Tibial nerve (tissue), 4 donors: ENCODE results near the gene NEBL. TPM values are rescaled to one million over a fixed set of nuclear protein-coding genes. Genes with fewer than 3 reads are reported as not detected.

Source experiments
- DNase-seq, 2 donors: peaks; one replicate each; pipeline ENCODE4 v3.0.0-alpha.2; 2019; ENCODE audit warnings: low spot score in 2 of 2
- H3K27ac ChIP-seq, 4 donors: fragments of 200-600 bp; sonication (generic) in 3 of 4; one replicate each; pipeline ENCODE4 v1.5.1; 2017 to 2019; ENCODE audit warnings: mild to moderate bottlenecking in 1 of 4
- H3K27me3 ChIP-seq, 2 donors: fragments of 200-600 bp; sonication (generic) in 1 of 2; one replicate each; pipeline versions ENCODE4 v1.5.1 to v1.6.0; 2017 to 2019
- H3K36me3 ChIP-seq, 3 donors: fragments of 200-600 bp; sonication (generic); one replicate each; pipeline ENCODE4 v1.5.1; 2018 to 2019
- H3K4me1 ChIP-seq, 4 donors: fragments of 200-600 bp; sonication (generic) in 3 of 4; one replicate each; pipeline ENCODE4 v1.5.1; 2017 to 2019
- H3K4me3 ChIP-seq, 4 donors: fragments of 200-600 bp; sonication (generic) in 3 of 4; one replicate each; pipeline ENCODE4 v1.5.1; 2017 to 2019; ENCODE audit warnings: mild to moderate bottlenecking in 1 of 4, moderate library complexity in 1 of 4
- H3K9me3 ChIP-seq, 4 donors: fragments of 200-600 bp; sonication (generic) in 3 of 4; one replicate each; pipeline ENCODE4 v1.5.1; 2017 to 2019
- EP300 ChIP-seq, 2 donors: sonication (generic); formaldehyde crosslinking; IDR thresholded peaks; one replicate each; pipeline ENCODE4 v1.6.1; 2017; ENCODE audit warnings: antibody characterized with exemption in 2 of 2, mild to moderate bottlenecking in 1 of 2
- POLR2A ChIP-seq, 2 donors: fragments of 450-650 bp; IDR thresholded peaks; one replicate each; pipeline ENCODE4 v1.6.1; 2017; ENCODE audit warnings: antibody characterized with exemption in 2 of 2, mild to moderate bottlenecking in 2 of 2, moderate library complexity in 2 of 2
- WGBS, 2 donors: methylation state at CpG; one replicate each; pipeline ENCODE4 v1.1.5; 2018; 5-methylcytosine and 5-hydroxymethylcytosine counted together
- total RNA-seq, 4 donors: library from RNA; depleted of rRNA; stranded (reverse); fragments of >200 nt; gene quantifications; one replicate each; pipeline ENCODE4 v1.1.0, GENCODE V29; 2016
- TF ChIP-seq, protein P1 (sequence below), 5 experiments: fragments of 200-600 bp in 3 of 5; fragments of 450-650 bp in 2 of 5; sonication (generic) in 3 of 5; IDR thresholded peaks; one replicate each; pipeline ENCODE4 v1.5.1; 2016 to 2019; ENCODE audit warnings: antibody characterized with exemption in 5 of 5, mild to moderate bottlenecking in 3 of 5, moderate library complexity in 2 of 5

The NEBL gene
- total RNA-seq, 4 donors from 2014 or later = 34.5 to 61.2 (median 49.7) TPM

DNA sequence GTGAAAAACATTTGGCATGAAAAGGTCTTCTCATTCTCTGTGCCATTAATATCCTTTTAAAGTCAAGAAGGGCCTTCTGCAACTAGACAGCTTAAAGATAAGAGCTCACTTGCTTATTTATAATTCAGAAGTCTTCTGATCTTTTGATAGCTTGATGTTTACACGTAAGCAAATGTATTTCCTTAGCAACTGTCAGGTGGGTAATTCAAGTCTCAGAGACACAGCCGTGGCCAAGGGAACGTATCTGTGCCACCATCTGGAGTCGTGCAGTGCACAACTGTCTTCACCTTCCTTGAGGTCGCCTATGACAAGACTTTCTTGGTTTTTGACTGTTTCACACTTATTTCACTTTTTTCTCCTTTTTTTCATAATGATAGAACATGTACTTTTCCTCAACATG lies 4.0 kb upstream of the NEBL start:
- Histone ChIP-seq H3K4me1 (no peaks in the 10 kb centered on the region), H3K4me3 (no peak overlapping the region), H3K36me3 (no peaks in the 10 kb centered on the region), H3K27me3 (no peaks in the 10 kb centered on the region), H3K27ac (no peak overlapping the region), H3K9me3 (no peaks in the 10 kb centered on the region)
- no peak for DNase-seq
- WGBS, 2 donors = 86 to 89% methylated on average over 5 of the region's 5 CpGs
- TF ChIP-seq, protein P1, sequence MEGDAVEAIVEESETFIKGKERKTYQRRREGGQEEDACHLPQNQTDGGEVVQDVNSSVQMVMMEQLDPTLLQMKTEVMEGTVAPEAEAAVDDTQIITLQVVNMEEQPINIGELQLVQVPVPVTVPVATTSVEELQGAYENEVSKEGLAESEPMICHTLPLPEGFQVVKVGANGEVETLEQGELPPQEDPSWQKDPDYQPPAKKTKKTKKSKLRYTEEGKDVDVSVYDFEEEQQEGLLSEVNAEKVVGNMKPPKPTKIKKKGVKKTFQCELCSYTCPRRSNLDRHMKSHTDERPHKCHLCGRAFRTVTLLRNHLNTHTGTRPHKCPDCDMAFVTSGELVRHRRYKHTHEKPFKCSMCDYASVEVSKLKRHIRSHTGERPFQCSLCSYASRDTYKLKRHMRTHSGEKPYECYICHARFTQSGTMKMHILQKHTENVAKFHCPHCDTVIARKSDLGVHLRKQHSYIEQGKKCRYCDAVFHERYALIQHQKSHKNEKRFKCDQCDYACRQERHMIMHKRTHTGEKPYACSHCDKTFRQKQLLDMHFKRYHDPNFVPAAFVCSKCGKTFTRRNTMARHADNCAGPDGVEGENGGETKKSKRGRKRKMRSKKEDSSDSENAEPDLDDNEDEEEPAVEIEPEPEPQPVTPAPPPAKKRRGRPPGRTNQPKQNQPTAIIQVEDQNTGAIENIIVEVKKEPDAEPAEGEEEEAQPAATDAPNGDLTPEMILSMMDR (IDR thresholded peaks at IDR 0.05) = no peak
- TF ChIP-seq EP300 (IDR thresholded peaks at IDR 0.05) (no peak), POLR2A (IDR thresholded peaks at IDR 0.05) (no peak)

DNA sequence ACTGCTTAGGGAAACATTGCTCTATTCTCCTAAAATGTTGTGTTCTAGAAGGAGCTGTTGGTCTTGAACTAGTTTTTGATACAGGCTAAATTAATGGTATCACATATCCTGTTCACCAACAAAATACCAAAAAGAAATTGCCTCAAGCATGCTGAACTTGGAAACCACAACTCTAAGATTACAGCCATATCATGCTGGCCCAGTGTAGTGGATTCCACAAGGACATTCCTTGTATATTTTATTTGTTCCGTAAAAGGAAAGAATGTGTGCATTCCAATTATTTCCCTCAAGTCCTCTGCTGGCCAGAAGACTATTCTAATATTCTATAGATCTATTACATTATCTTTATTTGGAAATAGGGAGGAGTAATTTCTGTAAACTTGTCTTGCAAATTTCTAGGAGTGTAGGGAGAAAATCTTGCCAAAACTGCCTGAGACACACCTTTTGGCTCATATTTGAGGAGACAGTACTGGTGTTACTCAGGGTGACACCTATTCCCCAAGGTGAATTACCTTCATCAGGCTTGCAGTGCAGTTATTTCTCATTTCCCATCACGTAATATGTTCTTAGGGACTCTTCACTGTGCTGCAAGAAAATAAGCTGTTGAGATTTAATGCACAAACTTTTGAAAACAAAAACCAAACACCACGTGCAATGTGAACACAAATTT lies 1.9 kb upstream of the NEBL start:
- Histone ChIP-seq H3K4me1 (no peaks in the 10 kb centered on the region), H3K4me3 (no peak overlapping the region), H3K9me3 (no peaks in the 10 kb centered on the region), H3K27ac (no peak overlapping the region), H3K36me3 (no peaks in the 10 kb centered on the region), H3K27me3 (no peaks in the 10 kb centered on the region)
- TF ChIP-seq POLR2A (IDR thresholded peaks at IDR 0.05) (no peak), EP300 (IDR thresholded peaks at IDR 0.05) (no peak)
- TF ChIP-seq, protein P1 (IDR thresholded peaks at IDR 0.05) = no peak
- no peak for DNase-seq
- 71 to 72% methylated on average over 3 of the region's 3 CpGs for WGBS, 2 donors

DNA sequence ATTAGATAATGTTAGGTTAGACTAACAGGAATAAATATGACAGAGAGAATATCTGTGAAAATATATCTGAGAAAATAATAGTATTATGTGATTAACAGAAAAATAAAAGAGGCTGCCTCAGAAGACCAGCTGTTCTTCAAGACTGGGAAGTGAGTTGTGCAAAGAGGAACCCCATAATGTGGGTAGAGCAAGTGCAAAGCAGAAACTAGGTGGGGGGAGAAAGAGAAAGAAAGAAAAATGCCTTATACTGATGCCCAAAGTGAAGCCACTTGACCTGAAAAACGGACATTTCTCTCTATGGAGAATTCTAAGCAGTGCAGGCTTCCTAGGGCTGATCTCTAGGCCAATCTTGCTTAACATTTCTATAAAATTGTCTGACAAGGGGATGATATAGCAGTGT lies 3.8 kb downstream of the NEBL start:
- 81% methylated on average over 1 of the region's 1 CpG for WGBS, 2 donors
- no peaks in the 10 kb centered on the region for H3K27me3 ChIP-seq
- H3K4me3 ChIP-seq = no peak overlapping the region
- TF ChIP-seq POLR2A (IDR thresholded peaks at IDR 0.05) (no peak), EP300 (IDR thresholded peaks at IDR 0.05) (no peak)
- TF ChIP-seq, protein P1 (IDR thresholded peaks at IDR 0.05) = no peak
- no peaks in the 10 kb centered on the region for H3K9me3 ChIP-seq
- H3K27ac ChIP-seq = no peak overlapping the region
- no peaks in the 10 kb centered on the region for H3K36me3 ChIP-seq
- DNase-seq = no peak
- no peaks in the 10 kb centered on the region for H3K4me1 ChIP-seq

DNA sequence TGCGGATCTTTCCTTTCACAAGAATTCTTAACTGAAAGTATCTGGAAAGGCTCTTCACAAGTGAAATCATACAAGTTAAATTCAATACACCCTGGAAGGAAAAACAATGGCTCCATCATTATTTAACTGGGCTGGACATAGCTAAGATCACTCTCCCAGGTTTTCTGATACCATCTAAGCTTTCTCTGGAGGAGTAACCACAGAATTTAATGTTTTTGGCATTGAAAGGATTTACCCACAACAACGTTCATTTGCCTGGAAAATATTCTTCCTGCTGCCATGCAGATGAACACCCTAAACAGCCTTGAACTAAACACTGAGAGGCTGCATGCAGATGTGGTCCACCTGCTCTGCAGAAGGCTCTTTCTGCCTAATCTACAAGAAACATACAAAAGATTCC lies 4.3 kb downstream of the NEBL start:
- H3K4me3 ChIP-seq = no peak overlapping the region
- no peaks in the 10 kb centered on the region for H3K9me3 ChIP-seq
- TF ChIP-seq POLR2A (IDR thresholded peaks at IDR 0.05) (no peak), EP300 (IDR thresholded peaks at IDR 0.05) (no peak)
- TF ChIP-seq, protein P1 (IDR thresholded peaks at IDR 0.05) = no peak
- H3K27me3 ChIP-seq = no peaks in the 10 kb centered on the region
- WGBS, 2 donors = 75 to 81% methylated on average over 2 of the region's 2 CpGs
- no peaks in the 10 kb centered on the region for H3K36me3 ChIP-seq
- no peak overlapping the region for H3K27ac ChIP-seq
- no peaks in the 10 kb centered on the region for H3K4me1 ChIP-seq
- DNase-seq = no peak

DNA sequence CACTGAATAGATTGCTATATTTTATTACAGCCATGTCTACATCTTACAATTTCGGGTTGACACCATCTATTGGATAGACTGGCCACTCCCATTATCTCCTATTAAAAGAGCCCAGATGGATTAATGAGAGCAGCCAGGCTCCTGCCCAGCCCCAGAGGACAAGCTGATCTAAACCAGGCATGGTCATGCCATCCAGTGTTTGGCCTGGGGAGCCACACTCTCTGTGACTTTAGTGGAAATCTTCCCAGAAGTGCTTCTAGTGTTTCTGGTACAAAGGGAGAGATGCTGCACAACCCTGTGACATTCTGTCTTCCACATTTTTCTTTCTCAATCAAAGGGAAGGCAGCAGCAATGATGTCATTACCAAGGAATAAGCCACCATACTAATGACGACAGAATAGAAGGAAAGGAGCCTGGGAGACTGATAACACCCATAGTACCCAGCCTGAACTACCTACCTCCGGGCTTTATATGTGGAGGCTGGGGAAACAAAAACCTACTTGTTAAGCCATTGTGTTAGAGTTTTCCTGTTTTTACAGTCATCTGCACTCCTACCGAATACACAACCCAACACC lies 5.0 kb downstream of the NEBL start:
- H3K36me3 ChIP-seq = no peaks in the 10 kb centered on the region
- no peak overlapping the region for H3K4me3 ChIP-seq
- WGBS, 2 donors = 72 to 75% methylated on average over 4 of the region's 4 CpGs
- H3K27ac ChIP-seq = no peak overlapping the region
- TF ChIP-seq EP300 (IDR thresholded peaks at IDR 0.05) = no peak
- TF ChIP-seq, protein P1 (IDR thresholded peaks at IDR 0.05) = no peak
- TF ChIP-seq POLR2A (IDR thresholded peaks at IDR 0.05) = no peak
- DNase-seq = no peak
- H3K27me3 ChIP-seq = no peaks in the 10 kb centered on the region
- H3K4me1 ChIP-seq = no peaks in the 10 kb centered on the region
- H3K9me3 ChIP-seq = no peaks in the 10 kb centered on the region
